ENCODE measurements around the gene DYNLT3. TPM values are rescaled to one million over a fixed set of nuclear protein-coding genes. Genes with fewer than 3 reads are reported as not detected.

The DYNLT3 gene
- total RNA-seq, 3 donors from 2014 or later, result 37.0 to 40.0 (median 37.5) TPM

GRCh38 chrX:37830371-37830770, 17.0 kb downstream of the DYNLT3 start:
- intact Hi-C loops (cut with DNase I; ENCODE audit: low total_unique reads), result no loop called here
- peaks cover 0 to 11% of the 10 kb centered on the region in 2 donors for H3K27me3 ChIP-seq

GRCh38 chrX:37829721-37830120, 17.6 kb downstream of the DYNLT3 start:
- intact Hi-C loops (cut with DNase I; ENCODE audit: low total_unique reads), result no loop called here
- Histone ChIP-seq H3K27ac (no peak overlapping the region), H3K4me3 (no peak overlapping the region), H3K27me3 (peaks cover 0 to 11% of the 10 kb centered on the region in 2 donors), H3K9me3 (no peaks in the 10 kb centered on the region), H3K36me3 (no peaks in the 10 kb centered on the region), H3K4me1 (no peaks in the 10 kb centered on the region)
- DNase-seq (ENCODE audit: low spot score in 2 of 2), result no peak
- TF ChIP-seq POLR2AphosphoS5 (IDR thresholded peaks at IDR 0.05), result no peak
- no peak for TF ChIP-seq POLR2A (IDR thresholded peaks at IDR 0.05)
- TF ChIP-seq CTCF (IDR thresholded peaks at IDR 0.05), result no peak

More at GRCh38 chrX:37830371-37830770, 17.0 kb downstream of the DYNLT3 start:
- no peak for DNase-seq (ENCODE audit: low spot score in 2 of 2)
- no peaks in the 10 kb centered on the region for H3K36me3 ChIP-seq
- H3K4me1 ChIP-seq, result no peaks in the 10 kb centered on the region
- no peaks in the 10 kb centered on the region for H3K9me3 ChIP-seq
- TF ChIP-seq POLR2A (IDR thresholded peaks at IDR 0.05) (no peak), CTCF (IDR thresholded peaks at IDR 0.05) (no peak), POLR2AphosphoS5 (IDR thresholded peaks at IDR 0.05) (no peak)
- H3K27ac ChIP-seq, result no peak overlapping the region
- no peak overlapping the region for H3K4me3 ChIP-seq

GRCh38 chrX:37825215-37825842, 22.0 kb downstream of the DYNLT3 start:
- no peak for TF ChIP-seq POLR2A (IDR thresholded peaks at IDR 0.05)
- no peak for TF ChIP-seq POLR2AphosphoS5 (IDR thresholded peaks at IDR 0.05)
- TF ChIP-seq CTCF (IDR thresholded peaks at IDR 0.05), result peak; percentile 67 to 83 (median 75)
- Histone ChIP-seq H3K4me1 (no peaks in the 10 kb centered on the region), H3K27ac (no peak overlapping the region), H3K9me3 (no peaks in the 10 kb centered on the region), H3K4me3 (no peak overlapping the region), H3K36me3 (no peaks in the 10 kb centered on the region), H3K27me3 (peaks cover 0 to 13% of the 10 kb centered on the region in 2 donors)
- DNase-seq (ENCODE audit: low spot score in 2 of 2), result peak in 1 of 2 donors; percentile 30
- intact Hi-C loops (cut with DNase I; ENCODE audit: low total_unique reads), result no loop called here

- no peaks in the 10 kb centered on the region for H3K9me3 ChIP-seq
Observed at GRCh38 chrX:37824491-37825214, 22.7 kb downstream of the DYNLT3 start.

More at GRCh38 chrX:37824491-37825214, 22.7 kb downstream of the DYNLT3 start:
- Histone ChIP-seq H3K4me1 (no peaks in the 10 kb centered on the region), H3K27me3 (peaks cover 0 to 16% of the 10 kb centered on the region in 2 donors), H3K4me3 (no peak overlapping the region), H3K36me3 (no peaks in the 10 kb centered on the region), H3K27ac (no peak overlapping the region)
- DNase-seq (ENCODE audit: low spot score in 2 of 2), result no peak
- intact Hi-C loops (cut with DNase I; ENCODE audit: low total_unique reads), result no loop called here
- TF ChIP-seq CTCF (IDR thresholded peaks at IDR 0.05) (no peak), POLR2A (IDR thresholded peaks at IDR 0.05) (no peak), POLR2AphosphoS5 (IDR thresholded peaks at IDR 0.05) (no peak)

Data from breast epithelium (tissue), 4 donors.